Measurements from ENCODE around the gene PMPCA.
"Not testable (repeated sequence)": the region's sequence is repeated elsewhere in the genome, so short reads cannot be mapped to it uniquely, and the experiment has no call there.

The PMPCA gene

DNA sequence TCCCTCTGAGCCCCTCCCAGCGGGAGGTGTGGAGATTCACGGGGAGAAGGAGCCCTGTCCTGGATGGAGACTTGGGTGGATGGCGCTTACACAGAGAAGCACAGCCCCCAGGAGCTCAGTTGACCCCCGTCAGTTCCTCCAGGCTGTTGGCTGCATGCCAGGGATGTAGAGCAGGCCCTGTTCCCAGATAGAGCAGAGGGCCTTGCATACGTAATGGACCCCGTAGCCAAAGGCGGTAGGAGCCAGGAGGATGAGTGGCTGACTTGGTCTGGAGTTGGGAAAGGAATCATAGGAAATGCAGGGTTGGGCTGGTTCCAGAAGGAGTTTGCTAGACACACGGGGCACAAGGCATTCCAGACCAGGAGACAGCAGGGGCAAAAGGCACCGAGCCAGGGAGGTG lies 2.5 kb downstream of the PMPCA start:
- no peak for DNase-seq (ENCODE audit: low read depth)

DNA sequence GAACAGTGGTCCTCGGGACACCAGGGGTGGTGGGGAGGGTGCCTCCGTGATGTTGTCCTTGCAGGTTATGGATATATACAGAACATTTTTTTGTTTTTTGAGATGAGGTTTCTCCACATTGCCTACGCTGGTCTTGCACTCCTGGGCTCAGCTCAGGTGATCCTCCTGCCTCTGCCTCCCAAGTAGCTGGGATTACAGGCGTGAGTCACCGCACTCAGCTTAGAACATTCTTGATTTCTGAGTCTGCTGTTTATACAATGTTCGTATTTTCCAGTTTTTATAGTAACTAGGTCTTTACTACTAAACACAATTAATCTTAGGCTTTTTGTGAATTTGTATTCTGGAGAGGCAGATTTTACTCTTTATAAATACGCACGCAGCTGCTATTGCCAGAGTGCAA lies 6.0 kb downstream of the PMPCA start:
- no peak for DNase-seq (ENCODE audit: low read depth)

DNA sequence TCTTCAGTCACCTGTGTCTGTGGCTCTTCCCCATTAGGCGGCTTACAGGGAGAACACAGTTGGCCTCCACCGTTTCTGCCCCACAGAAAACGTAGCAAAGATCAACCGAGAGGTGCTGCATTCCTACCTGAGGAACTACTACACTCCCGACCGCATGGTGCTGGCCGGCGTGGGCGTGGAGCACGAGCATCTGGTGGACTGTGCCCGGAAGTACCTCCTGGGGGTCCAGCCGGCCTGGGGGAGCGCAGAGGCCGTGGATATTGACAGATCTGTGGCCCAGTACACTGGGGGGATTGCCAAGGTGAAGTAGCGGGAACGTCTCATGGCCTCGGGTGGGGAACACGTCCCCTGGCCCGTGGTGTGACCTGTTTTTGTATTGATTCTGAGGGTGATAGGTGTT lies 6.5 kb downstream of the PMPCA start:
- DNase-seq (ENCODE audit: low read depth) = no peak

DNA sequence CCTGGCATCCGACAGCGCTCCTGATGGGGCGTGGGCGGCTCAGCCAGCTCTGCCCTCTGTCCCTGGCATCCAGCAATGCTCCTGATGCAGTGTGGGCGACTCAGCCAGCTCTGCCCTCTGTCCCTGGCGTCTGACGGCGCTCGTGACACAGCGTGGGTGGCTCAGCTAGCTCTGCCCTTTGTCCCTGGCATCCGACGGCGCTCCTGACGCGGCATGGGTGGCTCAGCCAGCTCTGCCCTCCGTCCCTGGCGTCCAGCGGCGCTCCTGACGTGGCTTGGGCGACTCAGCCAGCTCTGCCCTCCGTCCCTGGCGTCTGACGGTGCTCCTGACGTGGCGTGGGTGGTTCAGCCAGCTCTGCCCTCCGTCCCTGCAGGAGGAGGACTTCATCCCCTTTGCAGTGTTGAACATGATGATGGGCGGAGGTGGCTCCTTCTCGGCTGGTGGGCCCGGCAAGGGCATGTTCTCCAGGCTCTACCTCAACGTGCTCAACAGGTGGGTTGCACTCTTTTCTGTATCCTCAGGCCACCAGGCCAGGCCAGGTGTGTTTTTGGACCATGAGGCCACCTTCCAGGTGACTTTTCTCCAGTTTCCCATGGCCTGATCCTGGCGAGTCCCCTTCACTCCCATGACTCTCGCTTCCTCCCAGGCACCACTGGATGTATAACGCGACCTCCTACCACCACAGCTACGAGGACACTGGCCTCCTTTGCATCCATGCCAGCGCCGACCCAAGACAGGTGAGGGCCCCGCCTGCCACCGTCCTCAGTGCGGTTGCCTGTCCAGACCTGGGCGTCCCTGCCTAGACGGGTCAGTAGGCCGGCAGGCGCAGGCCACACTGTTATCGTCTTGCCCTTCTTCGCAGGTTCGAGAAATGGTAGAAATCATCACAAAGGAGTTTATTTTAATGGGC lies 8.0 kb downstream of the PMPCA start:
- DNase-seq (ENCODE audit: low read depth) = no peak

DNA sequence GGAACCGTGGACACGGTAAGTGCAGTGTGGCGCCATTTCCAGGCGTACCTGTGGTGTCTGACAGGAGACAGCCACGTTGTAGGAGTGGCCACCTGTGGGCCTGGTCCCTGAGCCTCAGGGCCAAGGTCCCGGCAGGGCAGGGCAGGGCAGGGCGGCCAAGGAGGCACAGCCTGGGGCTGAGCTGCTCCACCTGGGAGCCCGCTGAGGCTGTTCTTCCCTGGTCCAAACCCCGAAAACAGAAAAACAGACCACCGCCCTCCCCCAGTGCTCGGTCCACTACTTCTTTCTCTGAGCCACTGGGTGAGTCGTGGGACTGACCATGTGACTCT lies 8.6 kb downstream of the PMPCA start:
- no peak for DNase-seq (ENCODE audit: low read depth)

DNA sequence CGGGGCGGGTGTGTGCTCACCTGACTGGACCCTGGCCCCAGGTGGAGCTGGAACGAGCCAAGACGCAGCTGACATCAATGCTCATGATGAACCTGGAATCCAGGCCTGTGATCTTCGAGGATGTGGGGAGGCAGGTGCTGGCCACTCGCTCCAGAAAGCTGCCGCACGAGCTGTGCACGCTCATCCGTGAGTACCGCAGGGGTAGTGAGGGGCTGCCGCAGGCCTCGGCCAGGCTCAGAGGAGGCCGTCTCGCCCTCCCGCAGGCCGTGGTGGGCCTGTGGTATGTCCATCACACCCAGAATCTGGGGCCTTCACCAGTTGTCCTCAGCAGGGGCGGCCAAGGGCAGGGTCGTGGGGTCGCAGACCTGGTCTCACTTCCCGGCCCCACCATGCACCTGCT lies 11.3 kb downstream of the PMPCA start:
- no peak for DNase-seq (ENCODE audit: low read depth)

DNA sequence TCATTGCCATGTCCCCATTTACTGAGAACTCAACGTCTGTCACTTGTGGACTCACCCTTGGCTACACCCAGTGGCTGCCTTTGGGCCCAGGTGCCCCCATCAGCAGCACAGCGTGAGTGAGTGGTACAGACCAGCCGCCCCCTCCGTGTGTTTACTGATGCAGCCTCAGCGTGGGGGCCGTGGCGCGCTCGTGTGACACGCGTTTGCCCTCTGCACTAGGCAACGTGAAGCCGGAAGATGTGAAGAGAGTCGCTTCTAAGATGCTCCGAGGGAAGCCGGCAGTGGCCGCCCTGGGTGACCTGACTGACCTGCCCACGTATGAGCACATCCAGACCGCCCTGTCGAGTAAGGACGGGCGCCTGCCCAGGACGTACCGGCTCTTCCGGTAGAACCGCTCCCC lies 12.4 kb downstream of the PMPCA start:
- DNase-seq (ENCODE audit: low read depth) = no peak

DNA sequence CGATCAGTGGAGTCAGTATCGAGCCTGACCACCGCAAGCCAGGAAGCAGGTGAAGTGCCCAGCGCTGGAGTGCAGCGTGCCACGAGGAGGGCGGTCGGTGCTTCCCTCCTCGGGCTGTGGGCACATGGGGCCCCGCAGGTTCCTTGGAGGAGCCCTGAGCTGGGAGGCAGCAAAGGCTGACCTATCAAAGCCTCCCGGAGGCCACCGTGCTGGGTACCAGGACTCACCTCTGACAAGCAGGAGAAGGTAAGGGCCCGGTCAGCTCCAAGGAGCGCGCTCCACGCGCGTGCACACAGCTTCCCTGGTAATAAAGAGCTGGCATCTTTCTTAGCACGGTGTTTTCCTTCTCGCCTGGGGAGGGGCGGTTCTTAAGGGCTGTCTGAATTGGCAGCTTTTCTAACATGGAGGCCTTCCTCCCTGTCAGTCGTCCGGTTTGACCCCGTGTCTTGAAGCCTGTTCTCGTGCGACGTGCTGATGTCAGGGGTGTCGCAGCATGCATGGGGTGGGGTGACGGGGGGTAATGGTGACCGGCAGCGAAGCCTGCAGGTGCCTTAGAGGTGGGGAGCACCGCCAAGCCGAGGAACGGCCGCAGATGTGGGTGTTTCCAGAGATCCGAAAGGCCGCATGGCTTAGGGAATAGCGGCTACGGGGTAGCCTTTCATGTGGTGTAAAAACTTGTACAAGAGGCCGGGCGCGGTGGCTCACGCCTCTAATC lies 13.1 kb downstream of the PMPCA start:
- DNase-seq (ENCODE audit: low read depth) = no peak

DNA sequence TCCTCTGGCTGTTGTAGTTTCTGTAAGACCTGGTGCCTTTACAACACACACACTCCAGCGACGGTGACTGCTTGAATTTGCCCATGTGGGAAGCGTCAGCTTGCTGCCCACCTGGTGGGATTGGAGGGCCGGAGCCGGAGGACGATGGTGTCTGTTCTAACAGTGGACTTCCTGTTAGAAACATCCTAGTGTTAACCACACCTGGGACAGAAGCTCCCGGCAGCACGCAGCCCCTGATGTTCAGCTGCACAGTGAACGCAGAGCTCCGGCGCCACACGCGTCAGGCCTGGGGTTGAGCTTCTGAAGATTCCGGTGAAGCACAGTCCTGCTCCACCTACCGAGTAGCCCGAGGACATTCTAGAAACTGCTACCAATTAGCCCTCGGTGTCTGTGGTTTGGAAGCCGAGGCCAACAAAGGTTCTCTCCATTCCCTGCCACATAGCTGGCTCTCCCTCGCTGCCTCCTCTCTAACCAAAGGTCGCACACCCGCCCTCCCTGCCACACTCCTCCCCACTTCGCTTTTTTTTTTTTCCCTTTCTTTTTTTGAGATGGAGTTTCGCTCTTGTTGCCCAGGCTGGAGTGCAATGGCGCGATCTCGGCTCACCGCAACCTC lies 14.4 kb downstream of the PMPCA start:
- DNase-seq (ENCODE audit: low read depth) = no peak

DNA sequence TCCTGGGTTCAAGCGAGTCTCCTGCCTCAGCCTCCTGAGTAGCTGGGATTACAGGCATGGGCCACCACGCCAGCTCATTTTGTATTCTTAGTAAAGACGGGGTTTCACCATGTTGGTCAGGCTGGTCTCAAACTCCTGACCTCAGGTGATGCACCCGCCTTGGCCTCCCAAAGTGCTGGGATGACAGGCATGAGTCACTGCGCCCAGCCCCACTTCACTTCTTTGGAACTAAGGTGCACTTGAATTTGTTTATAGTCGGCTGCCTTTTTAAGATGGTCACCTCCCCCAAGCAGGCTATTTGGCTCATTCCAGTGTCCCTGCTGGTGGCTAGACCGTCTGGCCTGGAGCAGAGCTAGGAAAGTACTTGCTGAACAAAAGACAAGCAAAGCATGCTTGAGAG lies 14.9 kb downstream of the PMPCA start:
- not testable (repeated sequence) for DNase-seq (ENCODE audit: low read depth)

DNA sequence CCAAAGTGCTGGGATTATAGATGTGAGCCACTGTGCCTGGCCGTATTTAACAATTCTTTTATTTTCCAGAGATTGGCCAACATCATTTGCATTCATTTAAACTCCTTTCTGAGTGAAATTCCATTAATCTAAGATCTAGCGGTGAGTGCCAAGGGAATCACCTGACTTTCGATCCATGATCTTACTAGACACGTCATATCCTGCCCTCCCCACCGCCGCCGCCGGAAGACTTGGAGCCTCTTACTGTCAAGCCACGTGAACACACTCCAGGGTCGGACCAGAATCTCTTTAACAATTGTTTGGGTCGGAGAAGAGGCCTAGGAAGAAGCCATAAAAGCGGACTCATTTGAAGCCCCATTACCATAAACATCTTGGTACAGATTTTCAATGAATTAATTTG lies 16.3 kb downstream of the PMPCA start:
- no peak for DNase-seq (ENCODE audit: low read depth)

DNA sequence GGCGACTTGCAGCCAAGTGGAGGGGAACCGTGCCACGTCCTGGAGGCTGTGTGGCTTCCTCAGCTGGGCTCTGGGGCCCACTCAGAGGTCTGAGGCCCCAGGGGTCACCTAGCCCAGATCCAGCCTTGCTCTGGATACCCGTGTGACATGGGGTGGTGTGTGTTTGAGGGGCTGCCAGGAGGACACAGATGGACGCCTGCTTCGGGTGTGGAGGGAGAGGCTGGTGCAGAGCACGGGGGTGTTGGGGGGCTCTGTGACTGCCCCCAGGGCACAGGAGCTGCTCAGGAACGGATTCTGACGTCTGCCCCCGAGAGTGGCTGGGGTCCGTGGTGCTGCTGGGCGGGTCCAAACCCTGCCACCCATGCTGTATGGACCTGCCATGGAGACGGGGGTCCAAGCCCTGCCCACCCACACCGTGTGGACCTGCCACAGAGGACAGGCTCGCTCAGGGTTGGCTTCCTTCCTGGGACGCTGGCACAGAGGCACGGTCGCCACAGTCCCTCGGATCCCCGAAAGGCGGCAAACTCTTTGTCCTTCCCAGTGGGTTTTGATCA lies 18.7 kb downstream of the PMPCA start:
- no peak for DNase-seq (ENCODE audit: low read depth)

DNA sequence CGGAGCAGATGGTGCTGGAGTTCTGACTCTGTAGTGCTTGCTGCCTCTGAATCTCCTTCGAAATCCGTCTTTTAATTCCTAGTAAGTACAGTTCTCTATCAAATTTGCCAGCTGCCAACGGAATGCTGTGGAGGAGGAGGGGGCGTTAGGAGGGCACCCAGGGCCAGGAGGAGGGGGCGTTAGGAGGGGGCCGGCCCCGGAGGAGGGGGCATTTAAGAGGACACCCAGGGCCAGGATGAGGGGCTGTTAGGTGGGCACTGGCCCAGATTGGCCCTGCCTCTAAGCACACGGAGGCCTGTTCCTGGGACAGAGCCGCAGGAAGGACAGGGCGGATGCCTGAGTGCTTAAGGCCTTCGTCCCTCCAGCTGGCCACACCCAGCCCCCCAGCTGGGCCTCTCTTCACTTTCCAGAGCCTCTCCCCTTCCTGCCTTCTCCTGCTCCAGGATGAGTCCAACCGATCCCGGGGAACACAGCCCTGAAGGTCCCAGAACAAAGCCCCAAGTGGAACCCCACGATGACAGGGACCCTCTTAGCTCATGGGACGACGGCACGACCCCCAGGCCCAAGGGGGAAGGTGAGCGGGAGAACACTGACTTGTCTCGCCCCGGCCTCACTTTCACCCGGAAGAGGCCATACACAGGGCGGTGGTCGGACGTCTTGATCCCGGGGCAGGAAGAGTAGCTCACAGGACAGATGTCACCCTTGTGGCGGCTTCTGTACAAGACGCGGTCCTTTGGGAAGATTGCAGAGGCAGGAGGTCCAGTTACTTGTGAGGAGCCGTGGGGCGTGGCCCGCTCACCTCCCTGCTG lies 19.4 kb downstream of the PMPCA start:
- no peak for DNase-seq (ENCODE audit: low read depth)

DNA sequence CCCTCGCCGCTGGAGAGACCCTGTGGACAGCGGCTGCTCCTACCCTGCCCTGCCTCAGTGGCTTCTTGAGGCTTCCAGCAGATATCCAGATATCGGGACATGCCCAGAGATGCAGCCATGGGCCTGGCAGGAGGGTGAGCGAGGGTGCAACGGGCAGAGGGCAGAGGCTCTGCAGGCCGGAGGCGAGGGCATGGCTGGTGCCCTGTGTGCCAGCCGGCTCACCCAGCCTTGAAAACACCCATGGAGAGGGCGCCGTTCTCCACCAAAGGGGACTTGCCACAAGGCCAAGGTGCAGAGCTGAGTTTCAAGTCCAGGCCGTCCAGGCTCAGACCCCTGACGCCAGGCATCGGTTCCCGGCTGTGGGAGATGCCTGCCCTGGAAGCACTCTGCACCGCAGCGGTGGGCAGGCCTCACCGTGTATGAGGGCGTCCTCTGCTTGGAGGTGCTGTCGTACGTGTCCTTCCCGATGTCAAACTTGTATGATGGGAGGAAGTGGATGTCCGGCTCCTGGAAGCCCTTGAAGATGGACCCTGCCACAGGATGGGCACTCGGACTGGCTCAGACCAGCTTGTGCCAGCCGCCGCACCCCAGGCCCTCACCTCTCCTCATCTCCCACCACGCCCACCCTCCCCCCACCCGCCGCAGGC lies 20.3 kb downstream of the PMPCA start:
- DNase-seq (ENCODE audit: low read depth) = no peak

DNA sequence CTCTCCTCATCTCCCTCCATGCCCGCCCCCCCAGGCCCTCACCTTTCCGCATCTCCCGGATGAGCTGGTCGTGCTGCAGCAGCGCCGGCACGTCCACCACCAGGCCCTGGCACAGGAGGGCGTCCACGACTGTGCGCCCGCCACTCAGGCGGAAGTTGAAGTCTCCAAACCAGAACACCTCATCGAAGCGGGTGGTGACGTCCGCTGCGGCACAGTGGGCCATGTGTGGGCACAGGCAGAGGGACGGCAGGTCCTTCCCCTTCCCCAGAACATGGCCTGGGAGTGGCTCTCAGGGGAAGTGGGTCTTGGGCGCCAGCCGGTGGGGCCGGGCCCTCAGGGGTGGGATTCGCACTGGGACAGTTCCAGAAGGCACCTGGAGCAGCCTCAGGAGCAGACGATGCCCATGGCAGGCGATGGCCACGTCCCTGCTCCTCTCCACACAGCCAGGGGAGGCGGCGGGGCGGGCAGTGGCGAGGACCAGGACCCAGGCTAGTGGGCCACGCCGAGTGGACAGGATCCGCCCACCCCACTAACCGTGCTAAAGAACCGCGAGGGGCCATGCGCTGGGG lies 21.4 kb downstream of the PMPCA start:
- no peak for DNase-seq (ENCODE audit: low read depth)

DNA sequence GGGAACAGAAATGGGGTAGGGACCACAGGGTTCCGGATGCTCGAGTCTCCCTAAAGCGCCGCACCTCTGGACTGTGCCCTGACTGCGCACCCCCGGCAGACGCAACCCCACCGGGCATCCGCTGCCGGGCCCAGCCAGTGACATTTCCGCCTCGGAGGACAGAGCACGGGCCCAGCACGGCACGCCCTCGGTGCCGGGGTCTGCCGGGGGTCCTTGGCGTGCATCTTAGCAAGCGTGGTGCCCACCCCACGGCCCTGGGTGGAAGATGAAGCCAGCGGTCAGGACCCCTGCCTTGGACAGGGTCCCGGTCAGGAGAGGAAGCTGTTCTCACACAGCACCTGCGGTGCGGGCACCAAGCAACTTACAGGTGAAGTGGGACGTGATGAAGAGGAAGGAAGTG lies 22.1 kb downstream of the PMPCA start:
- no peak for DNase-seq (ENCODE audit: low read depth)

DNA sequence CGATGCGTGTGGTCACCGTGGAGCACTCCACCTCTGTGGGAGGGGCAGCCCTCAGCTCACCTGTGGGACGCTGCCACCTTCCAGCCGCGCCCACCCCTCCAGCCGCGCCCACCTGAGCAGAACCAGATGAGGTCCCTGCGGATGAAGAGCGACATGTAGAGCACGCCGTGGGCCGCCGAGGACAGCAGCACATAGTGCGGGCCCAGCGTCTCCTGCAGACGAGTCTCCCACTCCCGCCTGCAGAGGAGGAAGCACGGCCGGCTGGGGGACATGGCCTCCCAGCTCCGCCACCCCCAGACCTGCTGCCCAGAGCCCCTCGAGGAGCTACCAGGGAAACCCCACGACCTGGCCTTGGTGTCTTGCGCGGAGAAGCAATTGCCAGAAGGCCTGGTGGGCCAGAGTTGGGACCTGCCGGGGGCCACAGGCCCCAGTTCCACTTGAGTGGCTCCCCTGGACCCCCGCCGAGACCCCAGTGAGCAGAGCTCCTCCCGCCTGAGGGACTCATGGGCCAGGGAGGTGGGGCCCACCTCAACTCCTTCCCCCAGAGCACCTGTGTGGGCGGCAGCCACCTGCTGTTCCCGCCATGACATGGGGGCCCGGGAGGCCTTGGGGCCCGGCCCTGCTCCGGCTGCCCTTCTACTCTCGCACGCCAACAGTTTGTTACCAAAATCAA lies 22.7 kb downstream of the PMPCA start:
- DNase-seq (ENCODE audit: low read depth) = no peak

DNA sequence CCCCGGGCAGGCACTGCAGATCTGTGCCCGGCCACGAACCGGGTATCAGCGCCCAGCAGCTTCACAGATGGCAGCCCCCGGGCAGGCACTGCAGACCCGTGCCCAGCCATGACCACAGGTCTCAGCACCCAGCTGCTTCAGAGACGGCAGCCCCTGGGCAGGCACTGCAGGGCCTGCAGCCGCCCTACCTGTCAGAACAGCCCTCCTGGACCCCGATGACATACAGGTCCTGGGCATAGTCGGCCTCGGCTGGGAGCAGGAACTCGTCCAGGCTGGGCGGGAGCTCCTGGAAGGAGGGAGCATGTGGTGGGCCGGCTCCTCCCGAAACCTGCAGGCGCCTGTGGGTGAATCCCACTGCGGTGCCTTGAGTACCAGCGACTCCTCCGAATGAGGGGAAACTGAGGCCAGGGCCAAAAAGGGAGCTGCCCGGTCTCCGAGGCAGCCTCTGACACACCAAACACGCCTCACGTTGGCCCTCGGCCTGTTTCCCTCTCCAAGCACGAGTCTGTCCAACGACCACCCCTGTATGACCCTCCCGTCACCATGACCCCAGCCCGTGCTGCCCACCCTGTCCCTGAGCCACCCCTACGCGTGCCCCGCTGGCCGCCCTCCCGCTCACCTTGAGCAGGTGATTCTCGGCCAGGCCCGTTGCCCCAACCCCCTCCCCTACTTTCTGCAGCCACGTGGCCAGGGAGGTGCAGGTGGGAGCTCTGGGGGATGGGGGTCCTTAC lies 23.6 kb downstream of the PMPCA start:
- DNase-seq (ENCODE audit: low read depth) = no peak

DNA sequence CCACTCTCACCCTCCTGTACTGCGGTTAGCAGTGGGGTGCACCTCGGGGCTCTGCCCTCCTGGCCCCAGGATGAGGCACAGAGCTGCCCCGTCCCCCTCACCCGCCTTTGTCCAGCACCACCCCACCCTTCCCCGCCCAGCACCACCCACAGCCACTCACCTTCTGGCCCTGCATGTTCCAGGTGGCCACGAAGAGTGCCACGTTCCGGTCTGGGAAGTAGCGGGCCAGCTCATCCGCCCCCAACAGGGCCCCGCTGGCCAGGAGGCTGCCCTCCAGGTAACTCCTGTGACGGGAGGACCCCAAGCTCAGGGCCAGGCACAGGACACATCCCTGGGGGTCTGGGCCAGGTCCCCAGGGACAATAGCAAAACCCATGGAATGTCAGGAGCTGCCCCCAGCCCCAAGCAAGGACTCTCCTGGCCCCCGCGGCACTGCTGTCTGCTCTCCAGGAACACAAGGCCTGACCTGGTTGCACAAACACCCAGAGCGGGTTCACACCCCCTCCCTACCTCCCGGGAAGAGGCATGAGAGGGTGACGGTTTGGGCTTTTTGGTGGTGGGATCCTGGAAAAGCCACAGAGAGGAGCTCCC lies 24.2 kb downstream of the PMPCA start:
- DNase-seq (ENCODE audit: low read depth) = no peak

Measured in GM04503 (cell line).